Gastrocnemius medialis (tissue), 4 donors: ENCODE measurements around the gene ERC2. TPM values are rescaled to one million over a fixed set of nuclear protein-coding genes. Genes with fewer than 3 reads are reported as not detected.

ENCODE experiments used
- ATAC-seq, 2 donors: fragments of 150-250 bp; one replicate each; pipeline ENCODE4 v1.9.1; 2016
- DNase-seq, 2 donors: peaks; one replicate each; pipeline ENCODE4 v3.0.0-alpha.2; 2019
- H3K27ac ChIP-seq, 4 donors: fragments of 200-600 bp; sonication (generic); 1 replicate in 1 of 4; 2 replicates in 3 of 4; pipeline ENCODE4 v1.5.1; 2016 to 2018; ENCODE audit warnings: mild to moderate bottlenecking in 2 of 4, moderate library complexity in 1 of 4
- H3K27me3 ChIP-seq, 3 donors: fragments of 200-600 bp; sonication (generic) in 2 of 3; 1 replicate in 1 of 3; 2 replicates in 2 of 3; pipeline versions ENCODE4 v1.5.1 to v1.6.0; 2016 to 2019; ENCODE audit warnings: mild to moderate bottlenecking in 1 of 3, moderate library complexity in 1 of 3
- H3K36me3 ChIP-seq, 2 donors: fragments of 200-600 bp; sonication (generic) in 1 of 2; one replicate each; pipeline ENCODE4 v1.5.1; 2017 to 2018
- H3K4me1 ChIP-seq, 2 donors: fragments of 200-600 bp; sonication (generic) in 1 of 2; one replicate each; pipeline ENCODE4 v1.5.1; 2016 to 2017; ENCODE audit warnings: mild to moderate bottlenecking in 2 of 2
- H3K4me3 ChIP-seq, 4 donors: fragments of 200-600 bp; sonication (generic) in 3 of 4; 1 replicate in 1 of 4; 2 replicates in 3 of 4; pipeline ENCODE4 v1.5.1; 2016 to 2019; ENCODE audit warnings: mild to moderate bottlenecking in 2 of 4
- H3K9me3 ChIP-seq, 3 donors: fragments of 200-600 bp; sonication (generic) in 2 of 3; 1 replicate in 1 of 3; 2 replicates in 2 of 3; pipeline ENCODE4 v1.5.1; 2016 to 2019
- CTCF ChIP-seq, 5 experiments: fragments of 450-650 bp in 3 of 5; fragments of 200-600 bp in 2 of 5; sonication (generic) in 2 of 5; IDR thresholded peaks in 4 of 5; conservative IDR thresholded peaks in 1 of 5; 1 replicate in 4 of 5; 2 replicates in 1 of 5; pipeline ENCODE4 v1.5.1; 2016 to 2019; ENCODE audit warnings: antibody characterized with exemption in 5 of 5, mild to moderate bottlenecking in 3 of 5, moderate library complexity in 3 of 5
- POLR2A ChIP-seq, 2 donors: fragments of 450-650 bp; IDR thresholded peaks; one replicate each; pipeline ENCODE4 v1.6.1; 2017; ENCODE audit warnings: antibody characterized with exemption in 2 of 2, mild to moderate bottlenecking in 2 of 2, moderate library complexity in 2 of 2
- in situ Hi-C, 4 donors: fragments of 200-750 bp; cut with MboI; loops; one replicate each; pipeline versions ENCODE4 v1.15.0 to v1.8.0; 2017; ENCODE audit warnings: low sequenced_read_pairs in 4 of 4
- intact Hi-C: fragments of 100-400 bp; cut with DNase I; formaldehyde crosslinking; loops from one replicate; pipeline ENCODE4 v1.15.1; 2023; ENCODE audit warnings: low total_unique reads
- total RNA-seq, 4 donors: library from RNA; depleted of rRNA; stranded (reverse); fragments of >200 nt; gene quantifications; one replicate each; pipeline versions ENCODE4 v1.1.0 to v1.2.3, GENCODE V29; 2016

Gene ERC2
- total RNA-seq, 4 donors from 2014 or later: not detected

- Histone ChIP-seq H3K4me3 (no peak overlapping the region), H3K27me3 (no peaks in the 10 kb centered on the region), H3K27ac (no peak overlapping the region), H3K4me1 (no peaks in the 10 kb centered on the region), H3K36me3 (no peaks in the 10 kb centered on the region), H3K9me3 (no peaks in the 10 kb centered on the region)
- no peak for ATAC-seq
- intact Hi-C loops: no loop called here
- no peak for DNase-seq
- in situ Hi-C loops: no loop called here
- no peak for TF ChIP-seq CTCF (IDR thresholded peaks at IDR 0.05 in 4 of 5, conservative IDR thresholded peaks at IDR 0.05 in 1 of 5)
- TF ChIP-seq POLR2A (IDR thresholded peaks at IDR 0.05): no peak
These were observed 921.2 kb downstream of the ERC2 start for GRCh38 chr3:55546866-55547669.

GRCh38 chr3:55545995-55546394, 922.3 kb downstream of the ERC2 start:
- DNase-seq: no peak
- H3K4me3 ChIP-seq: no peak overlapping the region
- no peak overlapping the region for H3K27ac ChIP-seq
- TF ChIP-seq CTCF (IDR thresholded peaks at IDR 0.05 in 4 of 5, conservative IDR thresholded peaks at IDR 0.05 in 1 of 5) (no peak), POLR2A (IDR thresholded peaks at IDR 0.05) (no peak)
- ATAC-seq: no peak
- no peaks in the 10 kb centered on the region for H3K36me3 ChIP-seq
- no peaks in the 10 kb centered on the region for H3K9me3 ChIP-seq
- H3K4me1 ChIP-seq: no peaks in the 10 kb centered on the region
- intact Hi-C loops (no loop called here), in situ Hi-C loops (no loop called here)
- no peaks in the 10 kb centered on the region for H3K27me3 ChIP-seq

GRCh38 chr3:55544219-55544618, 924.0 kb downstream of the ERC2 start:
- Histone ChIP-seq H3K27ac (no peak overlapping the region), H3K9me3 (no peaks in the 10 kb centered on the region), H3K27me3 (no peaks in the 10 kb centered on the region), H3K36me3 (no peaks in the 10 kb centered on the region), H3K4me3 (no peak overlapping the region), H3K4me1 (no peaks in the 10 kb centered on the region)
- DNase-seq (no peak), ATAC-seq (no peak)
- intact Hi-C loops (no loop called here), in situ Hi-C loops (no loop called here)
- TF ChIP-seq POLR2A (IDR thresholded peaks at IDR 0.05) (no peak), CTCF (IDR thresholded peaks at IDR 0.05 in 4 of 5, conservative IDR thresholded peaks at IDR 0.05 in 1 of 5) (no peak)

- no peak for DNase-seq
- H3K4me1 ChIP-seq: no peaks in the 10 kb centered on the region
- no peak overlapping the region for H3K27ac ChIP-seq
- ATAC-seq: no peak
- intact Hi-C loops: no loop called here
- no peaks in the 10 kb centered on the region for H3K27me3 ChIP-seq
- TF ChIP-seq CTCF (IDR thresholded peaks at IDR 0.05 in 4 of 5, conservative IDR thresholded peaks at IDR 0.05 in 1 of 5) (no peak), POLR2A (IDR thresholded peaks at IDR 0.05) (no peak)
- no peaks in the 10 kb centered on the region for H3K9me3 ChIP-seq
- H3K36me3 ChIP-seq: no peaks in the 10 kb centered on the region
- in situ Hi-C loops: no loop called here
- no peak overlapping the region for H3K4me3 ChIP-seq
These were observed 925.1 kb downstream of the ERC2 start for GRCh38 chr3:55543181-55543614.
